Measurements from ENCODE around the gene C19orf47.

DNA sequence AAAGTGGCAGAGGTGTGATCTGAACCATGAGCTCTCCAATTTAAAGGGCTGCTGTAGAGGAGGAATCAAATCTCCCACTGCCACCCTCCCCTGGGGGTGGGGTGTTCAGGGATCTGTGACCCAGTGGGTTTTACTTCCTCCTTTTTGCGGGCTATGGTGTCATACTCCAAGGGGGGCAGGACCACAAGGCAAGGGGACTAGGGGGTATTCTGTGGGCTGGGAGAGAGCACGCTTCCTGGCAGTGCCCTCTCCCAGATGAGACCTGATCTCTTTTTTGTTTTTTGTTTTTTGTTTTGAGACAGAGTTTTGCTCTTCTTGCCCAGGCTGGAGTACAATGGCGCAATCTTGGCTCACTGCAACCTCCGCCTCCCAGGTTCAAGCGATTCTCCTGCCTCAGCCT lies 10.6 kb upstream of the C19orf47 start:
- TF ChIP-seq POLR2A (IDR thresholded peaks at IDR 0.05; ENCODE audit: low read depth, low read length) (no peak), TAF1 (IDR thresholded peaks at IDR 0.05; ENCODE audit: borderline replicate concordance, low read depth, low read length) (no peak), POLR2AphosphoS5 (IDR thresholded peaks at IDR 0.05; ENCODE audit: low read depth, low read length) (no peak)
